ENCODE data around the gene VEZT. TPM values are rescaled to one million over a fixed set of nuclear protein-coding genes. Genes with fewer than 3 reads are reported as not detected.

Gene VEZT, protein sequence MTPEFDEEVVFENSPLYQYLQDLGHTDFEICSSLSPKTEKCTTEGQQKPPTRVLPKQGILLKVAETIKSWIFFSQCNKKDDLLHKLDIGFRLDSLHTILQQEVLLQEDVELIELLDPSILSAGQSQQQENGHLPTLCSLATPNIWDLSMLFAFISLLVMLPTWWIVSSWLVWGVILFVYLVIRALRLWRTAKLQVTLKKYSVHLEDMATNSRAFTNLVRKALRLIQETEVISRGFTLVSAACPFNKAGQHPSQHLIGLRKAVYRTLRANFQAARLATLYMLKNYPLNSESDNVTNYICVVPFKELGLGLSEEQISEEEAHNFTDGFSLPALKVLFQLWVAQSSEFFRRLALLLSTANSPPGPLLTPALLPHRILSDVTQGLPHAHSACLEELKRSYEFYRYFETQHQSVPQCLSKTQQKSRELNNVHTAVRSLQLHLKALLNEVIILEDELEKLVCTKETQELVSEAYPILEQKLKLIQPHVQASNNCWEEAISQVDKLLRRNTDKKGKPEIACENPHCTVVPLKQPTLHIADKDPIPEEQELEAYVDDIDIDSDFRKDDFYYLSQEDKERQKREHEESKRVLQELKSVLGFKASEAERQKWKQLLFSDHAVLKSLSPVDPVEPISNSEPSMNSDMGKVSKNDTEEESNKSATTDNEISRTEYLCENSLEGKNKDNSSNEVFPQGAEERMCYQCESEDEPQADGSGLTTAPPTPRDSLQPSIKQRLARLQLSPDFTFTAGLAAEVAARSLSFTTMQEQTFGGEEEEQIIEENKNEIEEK
- 107 to 110 TPM (median 107 TPM) in 3 replicates for total RNA-seq

DNA sequence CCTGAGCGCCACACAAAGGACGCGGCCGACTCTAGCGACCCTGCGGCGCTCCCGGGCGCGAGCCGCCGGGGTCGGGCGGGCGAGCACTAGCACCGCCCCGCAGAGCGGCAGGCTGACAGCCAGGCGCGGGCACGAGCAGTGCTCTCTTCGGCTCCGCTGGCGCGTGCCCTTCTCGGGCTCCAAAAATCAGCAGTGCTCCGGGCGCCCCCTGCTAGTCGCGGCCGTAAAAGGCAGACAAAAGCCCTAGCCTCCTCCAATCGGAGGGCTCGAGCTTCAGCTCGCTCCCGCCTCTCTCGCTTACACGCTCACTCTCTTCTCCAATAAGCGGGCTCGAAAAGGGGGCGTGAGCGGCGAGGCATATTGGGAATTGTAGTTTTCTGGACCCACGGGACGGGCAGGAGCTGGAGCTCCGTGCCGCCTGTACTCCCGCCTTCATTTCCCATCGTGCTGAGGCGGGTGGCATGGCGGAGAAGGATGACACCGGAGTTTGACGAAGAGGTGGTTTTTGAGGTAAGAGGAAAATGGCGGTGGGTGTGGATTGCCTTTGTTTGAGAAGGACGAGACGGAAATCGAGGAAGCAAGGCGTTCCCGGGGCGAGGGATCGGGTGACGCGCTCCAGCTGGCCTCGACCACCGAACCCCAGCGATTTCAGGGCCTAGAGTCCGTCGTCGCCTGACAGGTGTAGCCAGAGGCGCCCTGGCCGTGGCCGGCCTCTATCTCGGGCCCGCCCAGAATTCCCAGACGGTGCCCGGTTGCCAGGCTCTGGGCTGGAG is at the start of gene VEZT, which contains the start of gene FGD6:
VEZT (plus strand) TSS at position 431 of the 773 bp plus-strand sequence; CDS start at position 475, 44 bp downstream.
FGD6 (minus strand) TSS at position 91 of the 773 bp plus-strand sequence. CDS start 227 bp downstream, outside the sequence.
- H3K4me3 Mint-ChIP-seq, result peak within 1 kb of the TSS; percentile 91
- DNase-seq (ENCODE audit: low spot score in 2 of 2, unreplicated experiment in 2 of 2), result peak; percentile 93 to 96
- peaks cover 3% of the 10 kb centered on the region for H3K36me3 Mint-ChIP-seq
- H3K27ac Mint-ChIP-seq, result peak within 1 kb of the TSS; percentile 98
- no peaks in the 10 kb centered on the region for H3K9me3 Mint-ChIP-seq
- TF ChIP-seq CTCF (IDR thresholded peaks at IDR 0.05; ENCODE audit: unreplicated experiment), result peak; percentile 30
- no peaks in the 10 kb centered on the region for H3K27me3 Mint-ChIP-seq (ENCODE audit: low read depth)
- H3K4me1 Mint-ChIP-seq, result peaks cover 48% of the 10 kb centered on the region

DNA sequence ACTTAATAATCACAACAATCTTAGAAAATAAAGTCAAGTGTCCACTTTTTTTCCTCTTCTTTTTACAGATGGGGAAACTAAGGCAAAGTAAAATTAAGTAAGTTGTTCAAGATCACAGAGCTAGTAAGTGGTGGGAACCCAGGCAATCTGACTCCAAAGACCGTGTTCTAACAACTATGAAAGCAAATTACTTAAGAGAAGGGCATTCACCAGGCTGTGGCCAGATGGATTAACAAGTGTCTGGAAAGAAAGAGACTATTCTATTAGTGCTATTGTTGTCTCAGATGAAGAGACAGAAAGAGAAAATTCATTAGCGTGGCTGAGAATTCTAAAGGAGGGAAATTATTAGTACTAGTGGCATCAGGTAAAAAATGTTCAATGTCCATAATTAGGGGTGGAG is 48.9 kb upstream of the VEZT start:
- Mint-ChIP-seq H3K4me3 (no peak overlapping the region), H3K36me3 (peaks cover 10% of the 10 kb centered on the region), H3K4me1 (peaks cover 28% of the 10 kb centered on the region), H3K27ac (peak overlapping the region; percentile 67), H3K27me3 (ENCODE audit: low read depth) (no peaks in the 10 kb centered on the region), H3K9me3 (no peaks in the 10 kb centered on the region)
- TF ChIP-seq CTCF (IDR thresholded peaks at IDR 0.05; ENCODE audit: unreplicated experiment), result no peak
- DNase-seq (ENCODE audit: low spot score in 2 of 2, unreplicated experiment in 2 of 2), result no peak

GRCh38 chr12:95169368-95169767 is 48.2 kb upstream of the VEZT start:
- no peaks in the 10 kb centered on the region for H3K9me3 Mint-ChIP-seq
- peaks cover 10% of the 10 kb centered on the region for H3K36me3 Mint-ChIP-seq
- H3K4me3 Mint-ChIP-seq, result no peak overlapping the region
- H3K4me1 Mint-ChIP-seq, result peaks cover 28% of the 10 kb centered on the region
- no peak overlapping the region for H3K27ac Mint-ChIP-seq
- TF ChIP-seq CTCF (IDR thresholded peaks at IDR 0.05; ENCODE audit: unreplicated experiment), result no peak
- no peak for DNase-seq (ENCODE audit: low spot score in 2 of 2, unreplicated experiment in 2 of 2)
- H3K27me3 Mint-ChIP-seq (ENCODE audit: low read depth), result no peaks in the 10 kb centered on the region

GRCh38 chr12:95173392-95174251 is 44.0 kb upstream of the VEZT start:
- TF ChIP-seq CTCF (IDR thresholded peaks at IDR 0.05; ENCODE audit: unreplicated experiment), result no peak
- no peaks in the 10 kb centered on the region for H3K27me3 Mint-ChIP-seq (ENCODE audit: low read depth)
- no peak overlapping the region for H3K4me3 Mint-ChIP-seq
- no peaks in the 10 kb centered on the region for H3K9me3 Mint-ChIP-seq
- peak overlapping the region; percentile 90 for H3K27ac Mint-ChIP-seq
- DNase-seq (ENCODE audit: low spot score in 2 of 2, unreplicated experiment in 2 of 2), result peak; percentile 40 to 68
- peaks cover 33% of the 10 kb centered on the region for H3K4me1 Mint-ChIP-seq
- H3K36me3 Mint-ChIP-seq, result peaks cover 10% of the 10 kb centered on the region
